ENCODE results near the gene TACSTD2.
"Not testable (repeated sequence)": the region's sequence is repeated elsewhere in the genome, so short reads cannot be mapped to it uniquely, and the experiment has no call there.

Gene TACSTD2

DNA sequence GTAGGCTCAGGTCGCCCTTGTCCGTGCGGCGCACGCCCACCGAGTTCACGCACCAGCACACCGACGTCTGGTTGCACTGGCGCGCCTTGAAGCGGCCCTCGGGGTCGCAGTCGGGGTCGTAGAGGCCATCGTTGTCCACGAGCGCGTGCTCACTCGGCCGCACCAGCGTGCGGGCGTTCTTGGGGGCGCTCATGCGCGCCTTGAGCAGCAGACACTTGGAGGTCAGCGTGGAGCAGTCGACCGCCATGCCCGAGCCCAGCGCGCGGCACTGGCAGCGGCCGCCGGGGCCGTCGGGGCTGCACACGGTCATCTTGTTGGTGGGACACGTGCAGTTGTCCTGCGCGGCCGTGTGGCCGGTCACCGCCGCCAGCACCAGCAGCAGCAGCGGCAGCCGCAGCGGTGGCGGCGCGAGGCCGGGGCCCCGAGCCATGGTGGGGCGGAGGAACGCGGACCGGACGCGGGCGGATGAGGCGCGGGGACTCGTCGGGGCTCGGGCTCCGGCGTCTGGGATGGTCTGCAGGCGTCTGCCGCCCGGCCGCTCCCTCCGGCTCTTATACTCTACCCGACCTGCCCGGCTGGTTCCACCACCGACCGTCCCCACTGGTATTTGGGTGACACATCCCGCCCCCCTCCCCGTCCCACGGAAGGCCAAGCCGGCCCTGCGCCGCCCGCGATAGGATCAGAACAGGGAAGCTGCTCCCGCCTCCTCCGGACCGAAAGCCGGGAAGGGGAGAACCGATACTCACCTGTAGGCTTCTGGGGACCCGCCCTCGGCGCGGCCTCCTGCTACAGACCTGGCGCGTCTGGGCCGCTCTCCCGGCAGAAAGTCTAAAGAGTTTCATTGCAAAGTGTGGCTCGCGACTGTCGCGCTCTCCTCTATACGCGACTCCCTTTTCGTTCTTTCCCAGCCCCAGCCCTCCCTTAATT is at the start of gene TACSTD2:
TSS of gene TACSTD2 (minus strand) at position 526 of the 927 bp plus-strand sequence. CDS start at position 430, 96 bp downstream.
- H3K4me3 ChIP-seq (ENCODE audit: low read depth, low read length), result no peak within 1 kb of the TSS
- no peak for TF ChIP-seq CTCF (IDR thresholded peaks at IDR 0.05; ENCODE audit: low read depth, low read length)

DNA sequence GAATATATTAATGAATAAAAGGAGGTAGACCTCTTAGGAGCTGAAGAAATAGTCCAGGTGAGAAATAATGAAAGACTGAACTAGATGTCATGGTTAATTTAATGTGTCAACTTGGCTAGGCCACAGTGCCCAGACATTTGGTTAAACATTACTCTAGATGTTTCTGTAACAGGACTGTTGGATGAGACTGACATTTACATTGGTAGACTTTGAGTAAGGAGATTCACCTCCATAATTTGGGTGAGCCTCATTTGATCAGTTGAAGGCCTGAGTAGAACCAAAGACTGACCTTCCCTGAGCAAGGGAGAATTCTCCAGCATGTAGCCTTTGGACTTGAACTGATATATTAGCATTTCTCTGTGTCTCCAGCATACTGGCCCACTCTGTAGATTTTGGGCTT is 49.2 kb upstream of the TACSTD2 start:
- H3K4me3 ChIP-seq (ENCODE audit: low read depth, low read length), result no peak overlapping the region
- no peak for TF ChIP-seq CTCF (IDR thresholded peaks at IDR 0.05; ENCODE audit: low read depth, low read length)

DNA sequence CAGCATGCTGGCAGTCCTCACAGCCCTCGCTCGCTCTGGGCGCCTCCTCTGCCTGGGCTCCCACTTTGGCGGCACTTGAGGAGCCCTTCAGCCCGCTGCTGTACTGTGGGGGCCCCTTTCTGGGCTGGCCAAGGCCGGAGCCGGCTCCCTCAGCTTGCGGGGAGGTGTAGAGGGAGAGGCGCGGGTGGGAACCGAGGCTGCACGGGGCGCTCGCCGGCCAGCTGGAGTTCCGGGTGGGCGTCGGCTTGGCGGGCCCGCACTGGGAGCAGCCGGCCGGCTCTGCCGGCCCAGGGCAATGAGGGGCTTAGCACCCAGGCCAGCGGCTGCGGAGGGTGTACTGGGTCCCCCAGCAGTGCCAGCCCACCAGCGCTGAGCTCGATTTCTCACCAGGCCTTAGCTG is 46.2 kb upstream of the TACSTD2 start:
- not testable (repeated sequence) for H3K4me3 ChIP-seq (ENCODE audit: low read depth, low read length)

GRCh38 chr1:58622571-58622970 is 45.5 kb upstream of the TACSTD2 start:
- H3K4me3 ChIP-seq (ENCODE audit: low read depth, low read length), result no peak overlapping the region
- TF ChIP-seq CTCF (IDR thresholded peaks at IDR 0.05; ENCODE audit: low read depth, low read length), result no peak

- TF ChIP-seq CTCF (IDR thresholded peaks at IDR 0.05; ENCODE audit: low read depth, low read length), result no peak
- H3K4me3 ChIP-seq (ENCODE audit: low read depth, low read length), result no peak overlapping the region
Measured at GRCh38 chr1:58621391-58621790, 44.3 kb upstream of the TACSTD2 start.

GRCh38 chr1:58620926-58621325 is 43.9 kb upstream of the TACSTD2 start:
- no peak for TF ChIP-seq CTCF (IDR thresholded peaks at IDR 0.05; ENCODE audit: low read depth, low read length)
- H3K4me3 ChIP-seq (ENCODE audit: low read depth, low read length), result no peak overlapping the region

DNA sequence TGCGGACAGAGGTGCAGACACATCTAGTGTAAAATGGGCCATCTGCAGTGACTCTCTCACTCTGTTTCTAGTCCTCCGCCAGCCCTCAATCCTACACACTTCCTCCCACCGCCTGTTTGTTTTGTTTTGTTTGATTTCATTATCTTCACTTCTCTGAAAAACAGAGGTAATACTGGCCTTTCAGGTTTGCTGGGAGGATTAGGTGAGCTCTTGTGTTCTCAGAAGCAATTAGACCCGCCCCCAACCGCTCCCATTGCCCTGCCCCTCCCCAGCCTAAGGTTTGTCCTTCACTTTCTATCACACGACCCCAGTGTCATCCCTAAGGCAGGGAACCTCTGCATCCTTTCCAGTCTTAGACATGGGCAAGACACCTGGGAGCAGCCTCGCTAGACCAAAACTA is 43.2 kb upstream of the TACSTD2 start:
- H3K4me3 ChIP-seq (ENCODE audit: low read depth, low read length), result no peak overlapping the region
- no peak for TF ChIP-seq CTCF (IDR thresholded peaks at IDR 0.05; ENCODE audit: low read depth, low read length)
